HepG2 (cell line): ENCODE data around the gene FIBP. TPM values are rescaled to one million over a fixed set of nuclear protein-coding genes. Genes with fewer than 3 reads are reported as not detected.

Experiments
- ATAC-seq: fragments of 200-7000 bp; cut with Tn5 transposase; 3 replicates; pipeline ENCODE4 v1.9.1; 2020; ENCODE audit warnings: mild to moderate bottlenecking, moderate library complexity
- BruUV-seq: library from RNA; stranded (reverse); fragments of 400-500 nt; replicated peaks from 2 replicates; lab custom pipeline; 2021; lab: Mats Ljungman, UMichigan
- CTCF ChIA-PET: fragments of 300-600 bp; formaldehyde crosslinking; extraction: SDS; loops from one replicate; lab custom pipeline; 2021; ENCODE audit warnings: low total read pairs, inconsistent platforms, low intra/inter-chr PET ratio; lab: Yijun Ruan, JAX
- POLR2A ChIA-PET: fragments of 350-600 bp; sonication (Branson Sonifier 250); formaldehyde crosslinking; loops from one replicate; lab custom pipeline; 2020; ENCODE audit warnings: antibody characterized with exemption, inconsistent platforms; lab: Yijun Ruan, JAX
- DNase-seq: peaks from one replicate; pipeline ENCODE4 v3.0.0-alpha.2; 2015; ENCODE audit warnings: low spot score
- FAIRE-seq: peaks from 3 replicates; lab custom pipeline; 2011; peaks lifted over from hg19 to GRCh38; lab: Jason Lieb, UNC
- H2AFZ ChIP-seq: one replicate; pipeline ENCODE4 v1.6.1; 2011; ENCODE audit warnings: low read length, inconsistent platforms
- H3K27ac ChIP-seq: fragments of 300-600 bp; 3 replicates; pipeline ENCODE4 v1.8.0; 2011; ENCODE audit warnings: mixed run types, mild to moderate bottlenecking, mixed read lengths, low read length, inconsistent platforms; ENCODE audit not compliant: insufficient read depth; ENCODE audit errors: extremely low read length
- H3K27me3 ChIP-seq, 2 experiments: fragments of 200-600 bp in 1 of 2; 2 replicates in 1 of 2; 3 replicates in 1 of 2; pipeline versions ENCODE4 v1.6.0 to v1.8.0; 2011; ENCODE audit warnings: low read length in 2 of 2, mild to moderate bottlenecking in 2 of 2, moderate library complexity in 2 of 2, inconsistent platforms in 1 of 2; ENCODE audit not compliant: insufficient read depth in 2 of 2, control insufficient read depth in 1 of 2
- H3K36me3 ChIP-seq, 2 experiments: fragments of 200-600 bp in 1 of 2; replicated peaks in 1 of 2; 2 replicates in 1 of 2; 3 replicates in 1 of 2; pipeline versions ENCODE4 v1.5.1 to v1.8.0; 2011; ENCODE audit warnings: low read length in 2 of 2, inconsistent platforms in 1 of 2; ENCODE audit not compliant: insufficient read depth in 2 of 2, control insufficient read depth in 1 of 2
- H3K4me1 ChIP-seq: 2 replicates; pipeline ENCODE4 v1.5.1; 2012; ENCODE audit warnings: low read length, inconsistent platforms; ENCODE audit not compliant: insufficient read depth
- H3K4me2 ChIP-seq: 2 replicates; pipeline ENCODE4 v1.6.0; 2011; ENCODE audit warnings: low read depth, low read length, inconsistent platforms
- H3K4me3 ChIP-seq, 3 experiments: fragments of 200-600 bp in 1 of 3; sonication (generic), shearing (Covaris generic) in 1 of 3; replicated peaks in 1 of 3; 2 replicates each; pipeline ENCODE4 v1.5.1; 2011 to 2016; ENCODE audit warnings: low read length in 3 of 3, inconsistent platforms in 2 of 3, low read depth in 2 of 3, mild to moderate bottlenecking in 2 of 3, control low read depth in 1 of 3, mixed read lengths in 1 of 3; ENCODE audit not compliant: insufficient read depth in 1 of 3
- H3K79me2 ChIP-seq: one replicate; pipeline ENCODE4 v1.6.1; 2011; ENCODE audit warnings: low read length, inconsistent platforms; ENCODE audit not compliant: insufficient read depth
- H3K9ac ChIP-seq: 2 replicates; pipeline ENCODE4 v1.6.0; 2011; ENCODE audit warnings: mild to moderate bottlenecking, low read depth, low read length, inconsistent platforms; ENCODE audit not compliant: insufficient read depth
- H3K9me3 ChIP-seq: 2 replicates; pipeline ENCODE4 v1.5.1; 2012; ENCODE audit warnings: mild to moderate bottlenecking, low read length
- H4K20me1 ChIP-seq: 2 replicates; pipeline ENCODE4 v1.6.0; 2011; ENCODE audit warnings: inconsistent platforms, mild to moderate bottlenecking, low read length, moderate library complexity; ENCODE audit not compliant: insufficient read depth
- ATF1 ChIP-seq: IDR thresholded peaks from 2 replicates; pipeline ENCODE4 v1.6.1; 2016; ENCODE audit warnings: mild to moderate bottlenecking, control low read depth
- KLF15 ChIP-seq: sonication (generic); formaldehyde crosslinking; IDR thresholded peaks from 2 replicates; pipeline ENCODE4 v1.8.1; 2023; ENCODE audit warnings: borderline replicate concordance, mild to moderate bottlenecking, inconsistent platforms, missing genetic modification reagents, mixed read lengths
- MED8 ChIP-seq: sonication (generic); formaldehyde crosslinking; IDR thresholded peaks from 2 replicates; pipeline ENCODE4 v1.8.1; 2023; ENCODE audit warnings: mild to moderate bottlenecking, missing genetic modification reagents; ENCODE audit not compliant: insufficient replicate concordance
- PAF1 ChIP-seq: IDR thresholded peaks from 2 replicates; pipeline ENCODE4 v1.6.1; 2016; ENCODE audit warnings: missing genetic modification reagents, missing compliant biosample characterization
- PHF8 ChIP-seq: sonication (generic); formaldehyde crosslinking; IDR thresholded peaks from 2 replicates; pipeline ENCODE4 v1.5.0; 2020; ENCODE audit warnings: missing genetic modification reagents
- POLR2AphosphoS2 ChIP-seq: IDR thresholded peaks from 2 replicates; pipeline ENCODE4 v1.6.1; 2011; ENCODE audit warnings: low read depth, low read length, improper control_type of control experiment
- SAFB2 ChIP-seq: sonication (generic); formaldehyde crosslinking; IDR thresholded peaks from 2 replicates; pipeline ENCODE4 v1.5.1; 2020; ENCODE audit warnings: missing genetic modification reagents, low read depth, mild to moderate bottlenecking, borderline replicate concordance
- TAF1 ChIP-seq: sonication (generic); formaldehyde crosslinking; IDR thresholded peaks from 2 replicates; pipeline ENCODE4 v1.4.0; 2020; ENCODE audit warnings: missing genetic modification reagents
- TBP ChIP-seq: sonication (generic); formaldehyde crosslinking; IDR thresholded peaks from 2 replicates; pipeline ENCODE4 v1.5.0; 2020; ENCODE audit warnings: missing genetic modification reagents
- ZNF235 ChIP-seq: sonication (generic); formaldehyde crosslinking; IDR thresholded peaks from 2 replicates; pipeline ENCODE4 v1.8.1; 2023; ENCODE audit warnings: mild to moderate bottlenecking, missing genetic modification reagents, borderline replicate concordance
- ZNF292 ChIP-seq: sonication (generic); formaldehyde crosslinking; IDR thresholded peaks from 2 replicates; pipeline ENCODE4 v1.8.1; 2022; ENCODE audit warnings: mild to moderate bottlenecking, low read depth, missing genetic modification reagents, borderline replicate concordance
- ZNF777 ChIP-seq: sonication (generic); formaldehyde crosslinking; IDR thresholded peaks from 2 replicates; pipeline ENCODE4 v1.4.0; 2020; ENCODE audit warnings: missing genetic modification reagents
- WGBS: methylation state at CpG from one replicate; pipeline ENCODE4 v1.1.6; 2017; ENCODE audit warnings: low lambda C conversion rate; 5-methylcytosine and 5-hydroxymethylcytosine counted together
- in situ Hi-C: cut with HindIII; loops from 2 replicates; pipeline ENCODE4 v1.10.0; 2017; ENCODE audit warnings: low pct_unique_long_range_greater_than_20kb; ENCODE audit not compliant: extremely low pct_ligation_motif_present
- intact Hi-C: fragments of 100-400 bp; cut with micrococcal nuclease; formaldehyde crosslinking; loops from one replicate; pipeline ENCODE4 v1.10.0; 2022; ENCODE audit not compliant: unreplicated experiment
- polyA plus RNA-seq, 8 experiments: library from polyadenylated mRNA; depleted of rRNA in 3 of 8; stranded (reverse) in 7 of 8; unstranded in 1 of 8; fragments of >200 nt; fragmentation: Illumina TruSeq in 4 of 8; extraction: Trizol in 4 of 8; gene quantifications; 2 replicates each; pipeline versions ENCODE4 v1.2.1 to v1.2.3, GENCODE V29; 2011 to 2016; ENCODE audit warnings: low read depth in 4 of 8, missing spikeins in 1 of 8, mixed read lengths in 1 of 8; ENCODE audit not compliant: insufficient read depth in 1 of 8
- total RNA-seq, 5 experiments: library from RNA; depleted of rRNA; stranded (reverse); fragments of >200 nt; fragmentation: Illumina TruSeq; extraction: Trizol; gene quantifications; 2 replicates each; pipeline ENCODE4 v1.2.3, GENCODE V29; 2016; ENCODE audit warnings: low read depth in 1 of 5
- TF ChIP-seq, protein P1 (sequence below): IDR thresholded peaks from 2 replicates; pipeline ENCODE4 v1.6.1; 2012; ENCODE audit warnings: inconsistent platforms
- TF ChIP-seq, protein P2 (sequence below): sonication (generic); formaldehyde crosslinking; IDR thresholded peaks from 2 replicates; pipeline ENCODE4 v1.5.1; 2020; ENCODE audit warnings: mild to moderate bottlenecking, missing genetic modification reagents, borderline replicate concordance
- TF ChIP-seq, protein P3 (sequence below): sonication (generic); formaldehyde crosslinking; IDR thresholded peaks from 2 replicates; pipeline ENCODE4 v1.4.0; 2020; ENCODE audit warnings: mild to moderate bottlenecking, missing genetic modification reagents

The FIBP gene
- total and polyA plus RNA-seq, 2 of the 13 experiments (the other 11 are each of a cell fraction or from before 2014, with no cell fraction given) = 42.9 to 62.1 TPM

DNA sequence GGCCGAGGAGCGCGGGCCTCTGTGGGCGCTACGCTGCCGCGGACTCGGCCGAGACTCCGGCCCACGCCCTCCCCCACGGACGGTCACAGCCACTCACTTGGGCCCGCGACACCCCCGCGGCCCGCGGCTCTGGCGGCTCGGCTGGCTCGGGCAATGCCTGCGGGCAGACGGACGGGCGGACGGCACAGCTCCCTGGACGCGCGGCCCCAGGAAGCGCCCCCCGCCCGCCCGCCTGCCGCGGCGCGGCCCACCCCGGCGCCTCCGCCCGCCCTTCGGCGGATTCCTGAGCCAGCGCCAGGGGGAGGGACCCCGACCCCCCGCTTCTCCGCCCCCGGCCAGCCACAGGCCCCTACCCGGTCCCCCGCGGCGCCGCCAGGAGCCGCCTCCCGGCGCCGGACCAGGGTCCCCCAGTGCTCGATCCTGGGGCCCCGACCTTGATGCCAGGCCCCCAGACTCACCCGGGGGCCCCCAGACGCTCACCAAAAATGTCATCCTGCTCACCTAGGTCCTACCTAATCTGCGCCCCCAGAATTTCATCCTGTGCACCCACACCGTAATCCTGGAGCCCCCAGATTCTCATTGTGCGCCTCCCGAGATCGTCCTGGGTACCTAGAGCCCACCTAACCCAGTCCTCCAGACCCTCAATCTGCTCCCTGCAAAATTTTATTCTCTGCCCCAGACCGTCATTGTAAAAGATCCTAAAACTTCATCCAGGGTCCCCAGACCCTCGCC, 15.5 kb downstream of the FIBP start, which contains the start of gene EFEMP2:
TSS of gene EFEMP2 (minus strand) at position 215 of the 732 bp plus-strand sequence. CDS start 446 bp downstream, outside the sequence.
- 69% methylated on average over 44 of the region's 69 CpGs for WGBS
- BruUV-seq = no TSS peak
- Histone ChIP-seq H3K4me3 (peak within 1 kb of the TSS; percentile 58 to 73 (median 63); a peak in 5 of 6 replicates), H3K9ac (peak within 1 kb of the TSS; percentile 69), H4K20me1 (no peaks in the 10 kb centered on the region), H3K36me3 (peaks cover 0 to 8% of the 10 kb centered on the region in 2 experiments; a peak in 1 of 5 replicates), H3K27me3 (no peaks in the 10 kb centered on the region; a peak in 1 of 5 replicates), H2AFZ (no peak within 1 kb of the TSS), H3K27ac (peak within 1 kb of the TSS; percentile 38), H3K4me1 (peaks cover 32% of the 10 kb centered on the region), H3K4me2 (peak within 1 kb of the TSS; percentile 78), H3K9me3 (no peaks in the 10 kb centered on the region), H3K79me2 (no peaks in the 10 kb centered on the region)
- DNase-seq = no peak
- in situ Hi-C loops = no loop called here
- no peak for FAIRE-seq
- intact Hi-C loops = no loop called here
- CTCF ChIA-PET = interaction anchor here (1.2 to 1.4 kb wide), 2 partner anchors 12 to 116 kb away, joined by 3 to 9 read pairs; no protein-coding TSS in a partner anchor
- POLR2A ChIA-PET = interaction anchor here (1.4 to 8.9 kb wide), 5 partner anchors 13 to 21 kb away, joined by 3 to 81 read pairs (median 6); partner anchors contain the start of genes CCDC85B, CFL1, FIBP and MUS81
- ATAC-seq = peak; percentile 4
- no peak for TF ChIP-seq ZNF235
- peak; percentile 33; the same call in 1 of the 2 replicates for TF ChIP-seq PHF8 (CRISPR knock-in tag)
- TF ChIP-seq, protein P1, sequence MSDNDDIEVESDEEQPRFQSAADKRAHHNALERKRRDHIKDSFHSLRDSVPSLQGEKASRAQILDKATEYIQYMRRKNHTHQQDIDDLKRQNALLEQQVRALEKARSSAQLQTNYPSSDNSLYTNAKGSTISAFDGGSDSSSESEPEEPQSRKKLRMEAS = no peak
- TF ChIP-seq, protein P2, sequence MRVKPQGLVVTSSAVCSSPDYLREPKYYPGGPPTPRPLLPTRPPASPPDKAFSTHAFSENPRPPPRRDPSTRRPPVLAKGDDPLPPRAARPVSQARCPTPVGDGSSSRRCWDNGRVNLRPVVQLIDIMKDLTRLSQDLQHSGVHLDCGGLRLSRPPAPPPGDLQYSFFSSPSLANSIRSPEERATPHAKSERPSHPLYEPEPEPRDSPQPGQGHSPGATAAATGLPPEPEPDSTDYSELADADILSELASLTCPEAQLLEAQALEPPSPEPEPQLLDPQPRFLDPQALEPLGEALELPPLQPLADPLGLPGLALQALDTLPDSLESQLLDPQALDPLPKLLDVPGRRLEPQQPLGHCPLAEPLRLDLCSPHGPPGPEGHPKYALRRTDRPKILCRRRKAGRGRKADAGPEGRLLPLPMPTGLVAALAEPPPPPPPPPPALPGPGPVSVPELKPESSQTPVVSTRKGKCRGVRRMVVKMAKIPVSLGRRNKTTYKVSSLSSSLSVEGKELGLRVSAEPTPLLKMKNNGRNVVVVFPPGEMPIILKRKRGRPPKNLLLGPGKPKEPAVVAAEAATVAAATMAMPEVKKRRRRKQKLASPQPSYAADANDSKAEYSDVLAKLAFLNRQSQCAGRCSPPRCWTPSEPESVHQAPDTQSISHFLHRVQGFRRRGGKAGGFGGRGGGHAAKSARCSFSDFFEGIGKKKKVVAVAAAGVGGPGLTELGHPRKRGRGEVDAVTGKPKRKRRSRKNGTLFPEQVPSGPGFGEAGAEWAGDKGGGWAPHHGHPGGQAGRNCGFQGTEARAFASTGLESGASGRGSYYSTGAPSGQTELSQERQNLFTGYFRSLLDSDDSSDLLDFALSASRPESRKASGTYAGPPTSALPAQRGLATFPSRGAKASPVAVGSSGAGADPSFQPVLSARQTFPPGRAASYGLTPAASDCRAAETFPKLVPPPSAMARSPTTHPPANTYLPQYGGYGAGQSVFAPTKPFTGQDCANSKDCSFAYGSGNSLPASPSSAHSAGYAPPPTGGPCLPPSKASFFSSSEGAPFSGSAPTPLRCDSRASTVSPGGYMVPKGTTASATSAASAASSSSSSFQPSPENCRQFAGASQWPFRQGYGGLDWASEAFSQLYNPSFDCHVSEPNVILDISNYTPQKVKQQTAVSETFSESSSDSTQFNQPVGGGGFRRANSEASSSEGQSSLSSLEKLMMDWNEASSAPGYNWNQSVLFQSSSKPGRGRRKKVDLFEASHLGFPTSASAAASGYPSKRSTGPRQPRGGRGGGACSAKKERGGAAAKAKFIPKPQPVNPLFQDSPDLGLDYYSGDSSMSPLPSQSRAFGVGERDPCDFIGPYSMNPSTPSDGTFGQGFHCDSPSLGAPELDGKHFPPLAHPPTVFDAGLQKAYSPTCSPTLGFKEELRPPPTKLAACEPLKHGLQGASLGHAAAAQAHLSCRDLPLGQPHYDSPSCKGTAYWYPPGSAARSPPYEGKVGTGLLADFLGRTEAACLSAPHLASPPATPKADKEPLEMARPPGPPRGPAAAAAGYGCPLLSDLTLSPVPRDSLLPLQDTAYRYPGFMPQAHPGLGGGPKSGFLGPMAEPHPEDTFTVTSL (CRISPR knock-in tag) = 0 out of 2 replicates have a peak, but pooled peaks have one; percentile 30
- TF ChIP-seq ZNF292 = no peak
- TF ChIP-seq, protein P3, sequence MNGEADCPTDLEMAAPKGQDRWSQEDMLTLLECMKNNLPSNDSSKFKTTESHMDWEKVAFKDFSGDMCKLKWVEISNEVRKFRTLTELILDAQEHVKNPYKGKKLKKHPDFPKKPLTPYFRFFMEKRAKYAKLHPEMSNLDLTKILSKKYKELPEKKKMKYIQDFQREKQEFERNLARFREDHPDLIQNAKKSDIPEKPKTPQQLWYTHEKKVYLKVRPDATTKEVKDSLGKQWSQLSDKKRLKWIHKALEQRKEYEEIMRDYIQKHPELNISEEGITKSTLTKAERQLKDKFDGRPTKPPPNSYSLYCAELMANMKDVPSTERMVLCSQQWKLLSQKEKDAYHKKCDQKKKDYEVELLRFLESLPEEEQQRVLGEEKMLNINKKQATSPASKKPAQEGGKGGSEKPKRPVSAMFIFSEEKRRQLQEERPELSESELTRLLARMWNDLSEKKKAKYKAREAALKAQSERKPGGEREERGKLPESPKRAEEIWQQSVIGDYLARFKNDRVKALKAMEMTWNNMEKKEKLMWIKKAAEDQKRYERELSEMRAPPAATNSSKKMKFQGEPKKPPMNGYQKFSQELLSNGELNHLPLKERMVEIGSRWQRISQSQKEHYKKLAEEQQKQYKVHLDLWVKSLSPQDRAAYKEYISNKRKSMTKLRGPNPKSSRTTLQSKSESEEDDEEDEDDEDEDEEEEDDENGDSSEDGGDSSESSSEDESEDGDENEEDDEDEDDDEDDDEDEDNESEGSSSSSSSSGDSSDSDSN (CRISPR knock-in tag) = 0 out of 2 replicates have a peak, but pooled peaks have one; percentile 2
- TF ChIP-seq SAFB2 (CRISPR knock-in tag) = 0 out of 2 replicates have a peak, but pooled peaks have one; percentile 2
- TF ChIP-seq KLF15 (CRISPR knock-in tag) = no peak
- TF ChIP-seq ATF1 (CRISPR knock-in tag) = no peak
- TF ChIP-seq ZNF777 (CRISPR knock-in tag) = peak; percentile 32; the same call in 1 of the 2 replicates
- TF ChIP-seq PAF1 = no peak
- TF ChIP-seq POLR2AphosphoS2 = no peak
- no peak for TF ChIP-seq TAF1 (CRISPR knock-in tag)
- no peak for TF ChIP-seq MED8 (CRISPR knock-in tag)
- TF ChIP-seq TBP (CRISPR knock-in tag) = no peak
